Measurements from ENCODE around the gene NCKAP5. TPM values are rescaled to one million over a fixed set of nuclear protein-coding genes. Genes with fewer than 3 reads are reported as not detected.

NCKAP5 gene
- polyA plus RNA-seq (2011; rRNA removed) (2.1 and 2.5 TPM in 2 replicates), polyA minus RNA-seq (2011; rRNA and poly(A)+ RNA removed) (3.0 and 3.5 TPM in 2 replicates)

GRCh38 chr2:133568172-133568571 is at the start of gene NCKAP5:
Gene NCKAP5, minus strand, starts transcription at chr2:133568463. Its CDS starts 50,937 bp downstream, at chr2:133517526.
- H3K4me3 ChIP-seq (ENCODE audit: low read depth, low read length) = peak within 1 kb of the TSS; percentile 15
- ChIA-PET CTCF (interaction anchor here (0.6 to 3.3 kb wide), 7 partner anchors 8 to 305 kb away, joined by 3 to 16 read pairs (median 3); no protein-coding TSS in a partner anchor), POLR2A (interaction anchor here (0.6 kb wide), 1 partner anchor 289 kb away, joined by 16 read pairs; no protein-coding TSS in a partner anchor)
- TF ChIP-seq CTCF (IDR thresholded peaks at IDR 0.05; ENCODE audit: insufficient read depth, low read depth, low read length) = 0 out of 2 replicates have a peak, but pooled peaks have one; percentile 7
- no peaks in the 10 kb centered on the region for H3K27me3 ChIP-seq (ENCODE audit: control insufficient read depth, insufficient read depth, low read length)
- H3K36me3 ChIP-seq (ENCODE audit: control insufficient read depth, insufficient read depth, low read length) = no peaks in the 10 kb centered on the region
- DNase-seq (ENCODE audit: low read depth) = no peak

GRCh38 chr2:133609664-133610063 is 41.4 kb upstream of the NCKAP5 start:
- no peak for TF ChIP-seq CTCF (IDR thresholded peaks at IDR 0.05; ENCODE audit: insufficient read depth, low read depth, low read length)
- no peaks in the 10 kb centered on the region for H3K36me3 ChIP-seq (ENCODE audit: control insufficient read depth, insufficient read depth, low read length)
- DNase-seq (ENCODE audit: low read depth) = no peak
- CTCF ChIA-PET = interaction anchor here (1.2 kb wide), 1 partner anchor 18 kb away, joined by 4 read pairs; no protein-coding TSS in a partner anchor
- POLR2A ChIA-PET = no interaction called here
- H3K4me3 ChIP-seq (ENCODE audit: low read depth, low read length) = no peak overlapping the region
- H3K27me3 ChIP-seq (ENCODE audit: control insufficient read depth, insufficient read depth, low read length) = no peaks in the 10 kb centered on the region; the same call in 1 of the 2 replicates

- Histone ChIP-seq H3K27me3 (ENCODE audit: control insufficient read depth, insufficient read depth, low read length) (no peaks in the 10 kb centered on the region; the same call in 1 of the 2 replicates), H3K4me3 (ENCODE audit: low read depth, low read length) (no peak overlapping the region), H3K36me3 (ENCODE audit: control insufficient read depth, insufficient read depth, low read length) (no peaks in the 10 kb centered on the region)
- ChIA-PET POLR2A (no interaction called here), CTCF (no interaction called here)
- TF ChIP-seq CTCF (IDR thresholded peaks at IDR 0.05; ENCODE audit: insufficient read depth, low read depth, low read length) = no peak
- no peak for DNase-seq (ENCODE audit: low read depth)
Measured at GRCh38 chr2:133608291-133608690, 40.0 kb upstream of the NCKAP5 start.

GRCh38 chr2:133607679-133608078 is 39.4 kb upstream of the NCKAP5 start:
- no peak for TF ChIP-seq CTCF (IDR thresholded peaks at IDR 0.05; ENCODE audit: insufficient read depth, low read depth, low read length)
- Histone ChIP-seq H3K36me3 (ENCODE audit: control insufficient read depth, insufficient read depth, low read length) (no peaks in the 10 kb centered on the region), H3K4me3 (ENCODE audit: low read depth, low read length) (no peak overlapping the region), H3K27me3 (ENCODE audit: control insufficient read depth, insufficient read depth, low read length) (no peaks in the 10 kb centered on the region; the same call in 1 of the 2 replicates)
- ChIA-PET POLR2A (no interaction called here), CTCF (interaction anchor here (1.3 kb wide), 1 partner anchor 129 kb away, joined by 3 read pairs; no protein-coding TSS in a partner anchor)
- peak; percentile 26 for DNase-seq (ENCODE audit: low read depth)

GRCh38 chr2:133606616-133607015 is 38.4 kb upstream of the NCKAP5 start:
- POLR2A ChIA-PET = interaction anchor here (0.6 kb wide), 1 partner anchor 313 kb away, joined by 4 read pairs; no protein-coding TSS in a partner anchor

More at GRCh38 chr2:133606616-133607015, 38.4 kb upstream of the NCKAP5 start:
- Histone ChIP-seq H3K27me3 (ENCODE audit: control insufficient read depth, insufficient read depth, low read length) (no peaks in the 10 kb centered on the region; the same call in 1 of the 2 replicates), H3K4me3 (ENCODE audit: low read depth, low read length) (no peak overlapping the region), H3K36me3 (ENCODE audit: control insufficient read depth, insufficient read depth, low read length) (no peaks in the 10 kb centered on the region)
- no peak for TF ChIP-seq CTCF (IDR thresholded peaks at IDR 0.05; ENCODE audit: insufficient read depth, low read depth, low read length)
- DNase-seq (ENCODE audit: low read depth) = no peak
- CTCF ChIA-PET = interaction anchor here (1.3 kb wide), 1 partner anchor 130 kb away, joined by 3 read pairs; no protein-coding TSS in a partner anchor
